AG04450 (cell line): ENCODE data around the gene GPR17. TPM values are rescaled to one million over a fixed set of nuclear protein-coding genes. Genes with fewer than 3 reads are reported as not detected.

Source experiments
- CTCF ChIA-PET: fragments of 300-600, 350-600 bp; formaldehyde crosslinking; extraction: SDS; loops from one replicate; lab custom pipeline; 2022; ENCODE audit warnings: antibody characterized with exemption, inconsistent platforms; lab: Charles Lee
- POLR2A ChIA-PET: fragments of 350-600 bp; formaldehyde crosslinking; extraction: SDS; loops from one replicate; lab custom pipeline; 2021; ENCODE audit warnings: antibody characterized with exemption, inconsistent platforms; lab: Yijun Ruan, JAX
- DNase-seq: peaks from one replicate; pipeline ENCODE4 v3.0.0-alpha.2; 2011; ENCODE audit warnings: low read depth, low spot score
- H3K27ac ChIP-seq: one replicate; pipeline ENCODE4 v1.5.1; 2012; ENCODE audit warnings: low read depth, low read length, control low read depth
- H3K27me3 ChIP-seq: one replicate; pipeline ENCODE4 v1.6.0; 2012; ENCODE audit warnings: low read length; ENCODE audit not compliant: control insufficient read depth, insufficient read depth
- H3K4me3 ChIP-seq: 2 replicates; pipeline ENCODE4 v1.5.1; 2011; ENCODE audit warnings: mild to moderate bottlenecking, low read depth, low read length, control low read depth
- H3K9me3 ChIP-seq: 2 replicates; pipeline ENCODE4 v1.5.1; 2012; ENCODE audit warnings: low read length; ENCODE audit not compliant: control insufficient read depth, insufficient read depth
- polyA plus RNA-seq: library from polyadenylated mRNA; depleted of rRNA; stranded (reverse); fragments of >200 nt; gene quantifications from 2 replicates; pipeline ENCODE4 v1.2.3, GENCODE V29; 2011
- TF ChIP-seq, protein P1 (sequence below): IDR thresholded peaks from 2 replicates; pipeline ENCODE4 v1.5.1; 2011; ENCODE audit warnings: low read depth, low read length, control low read depth, inconsistent platforms

The GPR17 gene
- polyA plus RNA-seq, 1 experiment = not detected

GRCh38 chr2:127629637-127630036 lies 16.3 kb upstream of the GPR17 start:
- no peaks in the 10 kb centered on the region for H3K27me3 ChIP-seq
- no peak for DNase-seq
- H3K27ac ChIP-seq = no peak overlapping the region
- ChIA-PET CTCF (no interaction called here), POLR2A (no interaction called here)
- TF ChIP-seq, protein P1, sequence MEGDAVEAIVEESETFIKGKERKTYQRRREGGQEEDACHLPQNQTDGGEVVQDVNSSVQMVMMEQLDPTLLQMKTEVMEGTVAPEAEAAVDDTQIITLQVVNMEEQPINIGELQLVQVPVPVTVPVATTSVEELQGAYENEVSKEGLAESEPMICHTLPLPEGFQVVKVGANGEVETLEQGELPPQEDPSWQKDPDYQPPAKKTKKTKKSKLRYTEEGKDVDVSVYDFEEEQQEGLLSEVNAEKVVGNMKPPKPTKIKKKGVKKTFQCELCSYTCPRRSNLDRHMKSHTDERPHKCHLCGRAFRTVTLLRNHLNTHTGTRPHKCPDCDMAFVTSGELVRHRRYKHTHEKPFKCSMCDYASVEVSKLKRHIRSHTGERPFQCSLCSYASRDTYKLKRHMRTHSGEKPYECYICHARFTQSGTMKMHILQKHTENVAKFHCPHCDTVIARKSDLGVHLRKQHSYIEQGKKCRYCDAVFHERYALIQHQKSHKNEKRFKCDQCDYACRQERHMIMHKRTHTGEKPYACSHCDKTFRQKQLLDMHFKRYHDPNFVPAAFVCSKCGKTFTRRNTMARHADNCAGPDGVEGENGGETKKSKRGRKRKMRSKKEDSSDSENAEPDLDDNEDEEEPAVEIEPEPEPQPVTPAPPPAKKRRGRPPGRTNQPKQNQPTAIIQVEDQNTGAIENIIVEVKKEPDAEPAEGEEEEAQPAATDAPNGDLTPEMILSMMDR = no peak
- H3K9me3 ChIP-seq = no peaks in the 10 kb centered on the region; the same call in 1 of the 2 replicates
- H3K4me3 ChIP-seq = no peak overlapping the region

DNA sequence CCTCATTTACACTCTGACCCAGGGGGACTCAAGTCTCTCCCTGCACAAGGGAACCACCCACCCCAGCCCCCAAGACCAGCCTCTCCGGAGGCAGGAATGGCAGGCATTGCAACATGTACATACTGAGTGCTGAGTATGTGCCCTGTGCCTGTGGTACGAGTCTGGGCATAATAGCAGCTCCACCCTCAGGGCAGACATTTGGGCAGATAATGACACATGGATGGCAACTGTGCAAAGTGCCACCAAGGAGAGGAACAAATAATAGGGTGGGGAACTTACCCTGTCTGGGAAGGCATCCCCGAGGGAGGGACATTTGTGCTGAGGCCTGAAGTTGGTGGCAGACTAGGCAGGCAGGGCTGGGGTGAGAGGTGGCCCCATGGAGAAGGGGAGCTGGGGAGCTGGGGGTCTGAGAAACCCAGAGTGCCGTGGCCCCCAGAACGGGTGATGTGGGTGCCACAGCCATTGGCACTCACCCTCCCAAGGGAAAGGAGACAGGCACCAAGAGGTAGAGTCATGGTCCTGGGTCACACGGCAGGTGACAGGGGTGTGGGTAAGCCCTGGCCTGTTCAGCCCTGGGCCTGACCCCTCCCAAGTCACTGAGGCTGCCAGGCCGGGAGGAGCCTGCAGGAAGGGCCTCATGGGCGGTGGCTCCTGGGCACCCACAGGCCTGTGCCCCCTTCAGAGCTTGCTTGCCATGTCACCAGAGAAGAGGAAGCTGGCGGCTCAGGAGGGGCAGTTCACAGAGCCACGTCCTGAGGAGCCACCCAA lies 15.7 kb upstream of the GPR17 start:
- no peaks in the 10 kb centered on the region for H3K27me3 ChIP-seq
- ChIA-PET CTCF (no interaction called here), POLR2A (interaction anchor here (0.6 kb wide), 1 partner anchor 13 kb away, joined by 3 read pairs; no protein-coding TSS in a partner anchor)
- no peaks in the 10 kb centered on the region; the same call in 1 of the 2 replicates for H3K9me3 ChIP-seq
- H3K27ac ChIP-seq = no peak overlapping the region
- no peak overlapping the region for H3K4me3 ChIP-seq
- TF ChIP-seq, protein P1 = no peak
- DNase-seq = no peak

GRCh38 chr2:127630864-127631540 lies 15.0 kb upstream of the GPR17 start:
- ChIA-PET CTCF (no interaction called here), POLR2A (interaction anchor here (0.6 kb wide), 1 partner anchor 13 kb away, joined by 3 read pairs; no protein-coding TSS in a partner anchor)
- H3K9me3 ChIP-seq = no peaks in the 10 kb centered on the region; the same call in 1 of the 2 replicates
- TF ChIP-seq, protein P1 = no peak
- H3K27me3 ChIP-seq = no peaks in the 10 kb centered on the region
- no peak overlapping the region for H3K27ac ChIP-seq
- no peak for DNase-seq
- H3K4me3 ChIP-seq = no peak overlapping the region

- DNase-seq = no peak
- Histone ChIP-seq H3K27ac (no peak overlapping the region), H3K4me3 (no peak overlapping the region), H3K27me3 (no peaks in the 10 kb centered on the region), H3K9me3 (no peaks in the 10 kb centered on the region; the same call in 1 of the 2 replicates)
- TF ChIP-seq, protein P1 = no peak
- ChIA-PET POLR2A (no interaction called here), CTCF (no interaction called here)
Measured at GRCh38 chr2:127631541-127631996, 14.4 kb upstream of the GPR17 start.
